Caco-2 (cell line): ENCODE measurements around the gene MTHFD1. TPM values are rescaled to one million over a fixed set of nuclear protein-coding genes. Genes with fewer than 3 reads are reported as not detected.

Experiments used
- total RNA-seq: library from RNA; stranded (reverse); gene quantifications from 2 replicates; pipeline ENCODE4 v1.2.3, GENCODE V29; 2022

The MTHFD1 gene
- total RNA-seq, 1 experiment from 2014 or later = 180 TPM

Other genes with a start within 250 kb of the MTHFD1 start
- 0.19 and 0.23 TPM in 2 replicates for gene ESR2, start 94.0 kb upstream of the MTHFD1 start, total RNA-seq
- gene AKAP5, start 77.1 kb downstream of the MTHFD1 start, total RNA-seq = 15.0 and 15.9 TPM in 2 replicates
- gene ZBTB25, start 115.5 kb downstream of the MTHFD1 start, total RNA-seq = 8.8 and 10.0 TPM in 2 replicates
- 34.3 TPM in 2 replicates for gene ZBTB1, start 116.4 kb downstream of the MTHFD1 start, total RNA-seq
- gene HSPA2, start 152.4 kb downstream of the MTHFD1 start, total RNA-seq = 8.3 and 8.7 TPM in 2 replicates
- 2.3 and 2.9 TPM in 2 replicates for gene PPP1R36, start 161.6 kb downstream of the MTHFD1 start, total RNA-seq